ENCODE results near the gene HIPK3. TPM values are rescaled to one million over a fixed set of nuclear protein-coding genes. Genes with fewer than 3 reads are reported as not detected.
A peak's percentile ranks its signal among the peaks of the same experiment; 100 is the strongest.

HIPK3 gene
- total and polyA plus RNA-seq, 9 of the 15 experiments (the other 6 are each of a cell fraction or from before 2014, with no cell fraction given), result 2.3 to 19.6 (median 7.5) TPM

DNA sequence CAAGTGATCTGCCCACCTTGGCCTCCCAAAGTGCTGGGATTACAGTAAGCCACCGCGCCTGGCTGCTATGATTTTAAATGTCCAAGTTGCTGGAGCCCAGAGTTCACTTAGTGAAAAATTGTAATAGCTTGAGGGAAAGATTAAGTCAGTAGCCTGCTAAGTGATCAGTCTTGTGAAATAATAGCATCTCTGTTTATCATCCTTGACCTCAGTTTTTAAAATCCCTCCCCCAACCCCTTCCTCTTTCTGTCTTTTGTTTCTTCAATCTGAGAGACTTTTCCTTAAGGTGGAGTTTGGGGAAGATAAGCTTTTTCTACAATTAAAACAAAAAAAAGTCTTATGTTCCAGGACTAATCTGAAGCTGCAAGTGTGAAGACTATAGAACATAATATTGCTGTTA is 6.4 kb downstream of the HIPK3 start:
- Histone ChIP-seq H3K4me3 (no peak overlapping the region), H3K9me1 (ENCODE audit: control insufficient read depth, insufficient read depth, low read length) (no peaks in the 10 kb centered on the region), H3K9ac (ENCODE audit: insufficient read depth in 1 of 2, low read depth in 2 of 2, low read length in 2 of 2) (no peak overlapping the region), H4K20me1 (replicated peaks; ENCODE audit: control insufficient read depth, insufficient read depth, low read length) (no peaks in the 10 kb centered on the region; the same call in 1 of the 2 replicates), H3K4me2 (ENCODE audit: insufficient read depth, low read length) (no peak overlapping the region), H3K27me3 (ENCODE audit: control insufficient read depth in 2 of 2, insufficient read depth in 2 of 2, low read length in 2 of 2) (no peaks in the 10 kb centered on the region), H2AFZ (ENCODE audit: low read depth, low read length) (no peak overlapping the region), H3K79me2 (ENCODE audit: control insufficient read depth, insufficient read depth, low read length) (peaks cover 93% of the 10 kb centered on the region), H3K4me1 (replicated peaks in 1 of 2; ENCODE audit: control insufficient read depth in 2 of 2, insufficient read depth in 2 of 2, low read length in 2 of 2) (peaks cover 0 to 10% of the 10 kb centered on the region in 2 experiments; a peak in 3 of 5 replicates), H3K27ac (ENCODE audit: extremely low read depth, low read depth, low read length) (no peak overlapping the region), H3K36me3 (ENCODE audit: control insufficient read depth, insufficient read depth, low read length) (no peaks in the 10 kb centered on the region), H3K9me3 (replicated peaks; ENCODE audit: control insufficient read depth, insufficient read depth, low read depth, low read length) (no peaks in the 10 kb centered on the region)
- CTCF ChIA-PET (ENCODE audit: low intra/inter-chr PET ratio), result no interaction called here
- DNase-seq (ENCODE audit: extremely low read depth in 1 of 4, low spot score in 3 of 4) (peak in 1 of 4 experiments; percentile 9), FAIRE-seq (no peak), ATAC-seq (no peak)
- peak; percentile 56 for TF ChIP-seq CEBPB (tag; IDR thresholded peaks at IDR 0.05)
- TF ChIP-seq SPI1 (IDR thresholded peaks at IDR 0.05; ENCODE audit: borderline replicate concordance, low read depth, low read length), result peak; percentile 80
- TF ChIP-seq NBN (IDR thresholded peaks at IDR 0.05; ENCODE audit: low read depth), result no peak
- WGBS (ENCODE audit: insufficient coverage, low coverage, missing lambda C conversion rate), result 100% methylated on average over 2 of the region's 2 CpGs
- in situ Hi-C loops (cut with MboI) (no loop called here), intact Hi-C loops (cut with micrococcal nuclease) (no loop called here)
- no TSS peak for BruUV-seq (replicated peaks)
- POLR2A ChIA-PET, result interaction anchor here (0.8 kb wide), 1 partner anchor 9 kb away, joined by 4 read pairs; no protein-coding TSS in a partner anchor

DNA sequence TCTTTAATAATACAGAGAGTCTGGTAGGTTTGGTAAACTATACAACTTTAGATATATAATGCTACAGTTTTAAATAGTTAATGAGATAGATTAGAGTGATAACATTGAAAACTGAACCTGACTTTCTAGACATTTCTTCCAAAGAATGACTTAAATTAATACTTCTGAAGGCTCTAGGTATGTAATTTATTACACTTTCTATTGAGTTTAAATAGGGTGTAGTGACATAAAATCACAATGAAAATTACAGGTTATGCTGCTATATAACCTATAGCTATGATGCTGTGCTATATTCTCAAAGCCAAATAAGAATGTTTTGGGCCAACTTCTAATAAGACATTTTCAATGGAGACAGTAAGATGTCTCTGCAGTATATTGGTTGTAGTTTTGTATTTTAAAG is 7.7 kb downstream of the HIPK3 start:
- CTCF ChIA-PET (ENCODE audit: low intra/inter-chr PET ratio), result no interaction called here
- no peaks in the 10 kb centered on the region for H3K9me1 ChIP-seq (ENCODE audit: control insufficient read depth, insufficient read depth, low read length)
- H3K4me1 ChIP-seq (replicated peaks in 1 of 2; ENCODE audit: control insufficient read depth in 2 of 2, insufficient read depth in 2 of 2, low read length in 2 of 2), result peaks cover 0 to 10% of the 10 kb centered on the region in 2 experiments; a peak in 3 of 5 replicates
- no peak for DNase-seq (ENCODE audit: extremely low read depth in 1 of 4, low spot score in 3 of 4)
- no peak overlapping the region for H2AFZ ChIP-seq (ENCODE audit: low read depth, low read length)
- H3K4me3 ChIP-seq, result no peak overlapping the region
- H4K20me1 ChIP-seq (replicated peaks; ENCODE audit: control insufficient read depth, insufficient read depth, low read length), result no peaks in the 10 kb centered on the region; the same call in 1 of the 2 replicates
- H3K9me3 ChIP-seq (replicated peaks; ENCODE audit: control insufficient read depth, insufficient read depth, low read depth, low read length), result no peaks in the 10 kb centered on the region
- FAIRE-seq, result no peak
- ATAC-seq, result no peak
- no TSS peak for BruUV-seq (replicated peaks)
- H3K27me3 ChIP-seq (ENCODE audit: control insufficient read depth in 2 of 2, insufficient read depth in 2 of 2, low read length in 2 of 2), result no peaks in the 10 kb centered on the region
- TF ChIP-seq ATF7 (IDR thresholded peaks at IDR 0.05), result no peak
- TF ChIP-seq TAF15 (IDR thresholded peaks at IDR 0.05; ENCODE audit: low read depth, low read length), result no peak
- no peak for TF ChIP-seq RHOXF2B (CRISPR knock-in tag; conservative IDR thresholded peaks at IDR 0.05)
- no peak for TF ChIP-seq CCAR2 (IDR thresholded peaks at IDR 0.05; ENCODE audit: low read depth, low read length)
- TF ChIP-seq SMARCE1 (IDR thresholded peaks at IDR 0.05), result no peak
- TF ChIP-seq BRD9 (IDR thresholded peaks at IDR 0.05; ENCODE audit: low read depth, partially characterized antibody), result no peak
- TF ChIP-seq ZNF444 (CRISPR knock-in tag; IDR thresholded peaks at IDR 0.05), result no peak
- TF ChIP-seq HMGN3 (IDR thresholded peaks at IDR 0.05; ENCODE audit: borderline replicate concordance, extremely low read depth, insufficient read length, low read depth, low read length), result no peak
- TF ChIP-seq IRF9 (tag; IDR thresholded peaks at IDR 0.05), result no peak
- TF ChIP-seq ZNF384 (IDR thresholded peaks at IDR 0.05; ENCODE audit: low read depth, low read length), result no peak
- TF ChIP-seq MEF2A (IDR thresholded peaks at IDR 0.05; ENCODE audit: control insufficient read depth, low read depth, low read length), result no peak
- no peak overlapping the region for H3K9ac ChIP-seq (ENCODE audit: insufficient read depth in 1 of 2, low read depth in 2 of 2, low read length in 2 of 2)
- H3K27ac ChIP-seq (ENCODE audit: extremely low read depth, low read depth, low read length), result no peak overlapping the region
- no peak overlapping the region for H3K4me2 ChIP-seq (ENCODE audit: insufficient read depth, low read length)
- peaks cover 86% of the 10 kb centered on the region for H3K79me2 ChIP-seq (ENCODE audit: control insufficient read depth, insufficient read depth, low read length)
- intact Hi-C loops (cut with micrococcal nuclease), result no loop called here
- no peaks in the 10 kb centered on the region for H3K36me3 ChIP-seq (ENCODE audit: control insufficient read depth, insufficient read depth, low read length)
- in situ Hi-C loops (cut with MboI), result no loop called here
- POLR2A ChIA-PET, result interaction anchor here (0.6 kb wide), 1 partner anchor 103 kb away, joined by 6 read pairs; the partner anchor contains the start of gene CSTF3
